ENCODE data around the gene SEC61A1.
A peak's percentile ranks its signal among the peaks of the same experiment; 100 is the strongest.

Gene SEC61A1

DNA sequence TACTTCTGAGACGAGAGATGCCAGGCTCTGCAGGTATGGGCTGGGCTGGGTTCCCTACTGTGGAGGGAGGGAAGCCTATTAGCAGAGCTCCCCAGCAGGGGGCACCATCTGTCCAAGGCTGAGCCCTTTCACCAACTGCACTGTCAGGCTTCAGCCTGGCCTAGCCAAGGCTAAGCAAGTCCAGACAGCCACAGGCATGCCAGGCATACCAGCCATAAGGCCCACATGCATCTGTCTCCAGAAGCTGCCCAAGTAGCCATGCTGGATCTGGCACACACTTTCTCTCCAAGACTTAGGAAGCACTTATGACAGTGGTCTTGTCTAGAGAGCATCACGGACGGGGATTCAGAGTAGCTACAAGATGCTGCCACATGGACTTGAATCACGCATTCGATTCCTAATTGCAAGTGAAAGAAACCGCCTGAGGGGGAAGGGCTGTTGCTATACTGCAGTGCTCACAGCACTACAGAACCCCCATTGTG, 43.0 kb downstream of the SEC61A1 start:
- peak; percentile 81 to 90 for DNase-seq
- TF ChIP-seq POLR2A (IDR thresholded peaks at IDR 0.05; ENCODE audit: low read length), result no peak
- TF ChIP-seq GATA1 (IDR thresholded peaks at IDR 0.05; ENCODE audit: low read depth, low read length), result no peak

- no peak for DNase-seq
- TF ChIP-seq POLR2A (IDR thresholded peaks at IDR 0.05; ENCODE audit: low read length), result no peak
Measured at GRCh38 chr3:128098234-128098633, 46.0 kb downstream of the SEC61A1 start.

DNA sequence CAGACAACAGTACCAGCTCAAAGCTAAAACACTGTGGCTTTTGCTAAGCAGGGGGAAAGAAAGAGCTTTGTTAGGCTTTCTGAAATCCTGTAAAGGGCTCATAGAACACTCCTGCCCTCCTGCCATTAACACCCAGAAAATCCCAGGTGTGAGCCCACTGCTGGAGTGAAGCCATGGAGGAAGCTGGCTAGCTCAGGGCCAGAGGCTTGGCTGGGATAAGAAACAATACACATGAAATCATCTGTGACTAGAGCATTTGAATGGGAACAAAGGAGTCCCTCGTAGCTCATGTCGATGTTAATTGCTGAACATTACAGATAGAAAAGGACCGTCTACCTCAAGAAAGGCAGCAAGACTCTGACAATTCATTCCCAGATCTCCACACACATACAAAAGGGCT, 47.9 kb downstream of the SEC61A1 start:
- TF ChIP-seq GATA1 (IDR thresholded peaks at IDR 0.05; ENCODE audit: low read depth, low read length), result no peak
- TF ChIP-seq POLR2A (IDR thresholded peaks at IDR 0.05; ENCODE audit: low read length), result no peak
- DNase-seq, result no peak

- no peak for TF ChIP-seq POLR2A (IDR thresholded peaks at IDR 0.05; ENCODE audit: low read length)
- no peak for TF ChIP-seq GATA1 (IDR thresholded peaks at IDR 0.05; ENCODE audit: low read depth, low read length)
Measured at GRCh38 chr3:128100638-128101037, 48.4 kb downstream of the SEC61A1 start.

DNA sequence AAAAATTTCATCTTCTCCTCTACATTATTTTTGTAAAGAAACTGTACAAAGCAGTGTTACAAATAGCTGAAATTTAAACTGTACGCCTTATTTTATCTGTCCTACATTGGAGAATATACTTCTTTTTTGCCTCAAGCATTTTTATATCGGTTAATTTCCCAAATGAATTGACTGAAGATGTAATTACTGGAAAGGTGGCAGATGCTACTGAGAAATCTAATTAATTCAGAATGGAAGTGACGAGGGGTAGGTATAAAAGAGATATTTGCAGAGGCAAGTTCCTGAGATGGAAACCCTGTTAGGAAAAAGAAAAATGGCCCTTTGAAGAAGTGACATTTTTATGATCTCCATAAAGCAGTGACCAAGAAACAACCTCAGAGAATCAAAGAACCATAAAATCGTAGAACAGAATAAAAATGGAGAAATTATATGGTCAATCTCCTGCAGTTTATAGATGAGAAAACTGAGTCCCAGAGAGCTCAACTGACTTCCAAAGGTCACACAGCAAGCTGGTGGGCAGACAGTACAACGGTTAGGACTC, 51.0 kb downstream of the SEC61A1 start:
- DNase-seq, result no peak
- TF ChIP-seq POLR2A (IDR thresholded peaks at IDR 0.05; ENCODE audit: low read length) (no peak), GATA1 (IDR thresholded peaks at IDR 0.05; ENCODE audit: low read depth, low read length) (no peak)

More at GRCh38 chr3:128100638-128101037, 48.4 kb downstream of the SEC61A1 start:
- no peak for DNase-seq

GRCh38 chr3:128107834-128108233, 55.6 kb downstream of the SEC61A1 start:
- no peak for TF ChIP-seq POLR2A (IDR thresholded peaks at IDR 0.05; ENCODE audit: low read length)
- no peak for TF ChIP-seq GATA1 (IDR thresholded peaks at IDR 0.05; ENCODE audit: low read depth, low read length)
- no peak for DNase-seq

DNA sequence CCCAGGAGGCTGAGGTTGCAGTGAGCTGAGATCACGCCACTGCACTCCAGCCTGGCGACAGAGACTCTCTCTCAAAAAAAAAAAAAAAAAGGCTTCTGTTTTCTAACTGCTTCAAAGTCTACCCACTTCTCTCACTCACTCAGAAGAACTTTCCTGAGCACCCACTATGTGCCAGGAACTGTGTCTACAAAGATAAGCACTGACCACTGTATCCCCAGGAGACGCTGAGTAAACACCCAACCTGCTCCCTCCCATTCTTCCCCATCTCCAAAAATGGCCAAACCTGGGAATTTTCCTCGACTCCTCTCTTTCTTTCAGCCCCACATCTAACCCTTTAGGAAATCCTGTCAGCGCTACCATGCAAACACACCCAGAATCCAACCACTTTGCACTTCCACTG, 58.9 kb downstream of the SEC61A1 start:
- no peak for DNase-seq

DNA sequence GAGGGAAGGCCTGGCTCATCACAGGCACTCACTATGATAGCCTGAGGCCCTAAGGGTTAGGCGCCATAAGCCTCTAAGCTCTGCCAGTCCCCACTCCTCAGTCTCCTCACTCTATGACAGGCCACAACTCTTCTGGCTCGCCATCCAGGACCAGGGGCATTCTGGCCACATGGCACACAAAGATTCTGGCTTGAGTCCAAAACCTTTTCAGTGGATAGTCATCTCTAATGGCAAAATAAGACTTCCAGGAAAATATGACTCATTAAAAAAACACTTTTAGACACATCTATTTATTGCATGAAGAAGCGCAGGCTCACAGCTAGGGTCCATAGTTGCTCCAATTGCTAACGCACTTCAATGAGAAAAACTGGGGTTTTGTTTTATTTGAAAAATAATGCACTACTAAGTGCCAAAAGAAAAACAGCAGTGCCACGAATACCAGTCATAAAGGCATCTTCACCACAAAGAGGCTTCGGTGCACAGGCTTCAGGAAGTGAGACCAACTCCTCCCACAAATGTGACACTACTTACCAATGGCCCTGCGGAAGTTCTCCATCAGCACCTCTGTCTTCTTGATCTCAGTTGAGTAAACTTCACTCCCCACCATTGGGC, 60.2 kb downstream of the SEC61A1 start:
- TF ChIP-seq POLR2A (IDR thresholded peaks at IDR 0.05; ENCODE audit: low read length), result no peak
- TF ChIP-seq GATA1 (IDR thresholded peaks at IDR 0.05; ENCODE audit: low read depth, low read length), result no peak
- peak; percentile 33 to 59 for DNase-seq

More for the DNA sequence above, 58.9 kb downstream of the SEC61A1 start:
- no peak for TF ChIP-seq POLR2A (IDR thresholded peaks at IDR 0.05; ENCODE audit: low read length)
- TF ChIP-seq GATA1 (IDR thresholded peaks at IDR 0.05; ENCODE audit: low read depth, low read length), result no peak

- no peak for DNase-seq
- TF ChIP-seq POLR2A (IDR thresholded peaks at IDR 0.05; ENCODE audit: low read length), result no peak
- no peak for TF ChIP-seq GATA1 (IDR thresholded peaks at IDR 0.05; ENCODE audit: low read depth, low read length)
Measured at GRCh38 chr3:128113817-128114794, 61.9 kb downstream of the SEC61A1 start.
